H9 (cell line): ENCODE data around the gene TBC1D5. TPM values are rescaled to one million over a fixed set of nuclear protein-coding genes. Genes with fewer than 3 reads are reported as not detected.

Experiments
- DNase-seq: peaks from one replicate; pipeline ENCODE4 v3.0.0-alpha.2; 2017
- H2AFZ ChIP-seq: one replicate; pipeline ENCODE4 v1.6.1; 2013; ENCODE audit warnings: mild to moderate bottlenecking, low read length, control low read depth, moderate library complexity
- H2AK5ac ChIP-seq: 2 replicates; pipeline ENCODE4 v1.6.1; 2013; ENCODE audit warnings: low read length, control low read depth, mixed read lengths; ENCODE audit not compliant: insufficient read length
- H2BK120ac ChIP-seq: one replicate; pipeline ENCODE4 v1.6.1; 2013; ENCODE audit warnings: low read depth, mild to moderate bottlenecking, low read length, control low read depth, inconsistent platforms; ENCODE audit not compliant: poor library complexity, severe bottlenecking
- H2BK12ac ChIP-seq: 2 replicates; pipeline ENCODE4 v1.6.1; 2013; ENCODE audit warnings: low read length, control low read depth, mixed read lengths, low read depth; ENCODE audit not compliant: insufficient read length
- H2BK15ac ChIP-seq: 2 replicates; pipeline ENCODE4 v1.6.1; 2013; ENCODE audit warnings: low read depth, low read length, control low read depth
- H2BK20ac ChIP-seq: one replicate; pipeline ENCODE4 v1.6.1; 2013; ENCODE audit warnings: low read depth, mild to moderate bottlenecking, low read length, control low read depth, inconsistent platforms; ENCODE audit not compliant: poor library complexity, severe bottlenecking
- H2BK5ac ChIP-seq: 2 replicates; pipeline ENCODE4 v1.6.1; 2013; ENCODE audit warnings: low read length, control low read depth, mixed read lengths; ENCODE audit not compliant: insufficient read length
- H3K14ac ChIP-seq: 2 replicates; pipeline ENCODE4 v1.6.1; 2013; ENCODE audit warnings: low read length, control low read depth; ENCODE audit not compliant: insufficient read depth
- H3K18ac ChIP-seq: 2 replicates; pipeline ENCODE4 v1.6.1; 2013; ENCODE audit warnings: low read depth, mild to moderate bottlenecking, mixed read lengths, low read length, control low read depth; ENCODE audit not compliant: insufficient read length
- H3K23ac ChIP-seq: 2 replicates; pipeline ENCODE4 v1.6.1; 2013; ENCODE audit warnings: low read length, control low read depth, mixed read lengths, low read depth; ENCODE audit not compliant: insufficient read length
- H3K23me2 ChIP-seq: 2 replicates; pipeline ENCODE4 v1.6.1; 2013; ENCODE audit warnings: low read depth, mild to moderate bottlenecking, mixed read lengths, low read length, control low read depth; ENCODE audit not compliant: insufficient read length, poor library complexity, severe bottlenecking
- H3K27ac ChIP-seq: 2 replicates; pipeline ENCODE4 v1.5.1; 2013; ENCODE audit warnings: low read length, control low read depth, mixed read lengths, low read depth; ENCODE audit not compliant: insufficient read length
- H3K27me3 ChIP-seq: 2 replicates; pipeline ENCODE4 v1.6.1; 2013; ENCODE audit warnings: low read length, control low read depth, inconsistent platforms; ENCODE audit not compliant: insufficient read depth
- H3K4ac ChIP-seq: 2 replicates; pipeline ENCODE4 v1.6.1; 2013; ENCODE audit warnings: low read depth, mild to moderate bottlenecking, control low read depth, inconsistent platforms, low read length, moderate library complexity
- H3K4me1 ChIP-seq: 2 replicates; pipeline ENCODE4 v1.6.1; 2013; ENCODE audit warnings: low read length, control low read depth, inconsistent platforms; ENCODE audit not compliant: insufficient read depth
- H3K4me2 ChIP-seq: 2 replicates; pipeline ENCODE4 v1.6.1; 2013; ENCODE audit warnings: low read length, control low read depth, mixed read lengths; ENCODE audit not compliant: insufficient read length, insufficient read depth
- H3K56ac ChIP-seq: 2 replicates; pipeline ENCODE4 v1.6.1; 2013; ENCODE audit warnings: low read depth, mild to moderate bottlenecking, mixed read lengths, low read length, control low read depth; ENCODE audit not compliant: insufficient read length
- H3K79me1 ChIP-seq: 2 replicates; pipeline ENCODE4 v1.6.1; 2013; ENCODE audit warnings: low read depth, mild to moderate bottlenecking, moderate library complexity, low read length, control low read depth, inconsistent platforms; ENCODE audit not compliant: insufficient read depth, poor library complexity, severe bottlenecking
- H3K79me2 ChIP-seq: 2 replicates; pipeline ENCODE4 v1.6.1; 2013; ENCODE audit warnings: low read length, control low read depth, inconsistent platforms; ENCODE audit not compliant: insufficient read depth
- H3K9ac ChIP-seq: 2 replicates; pipeline ENCODE4 v1.6.1; 2013; ENCODE audit warnings: low read length, control low read depth, mixed read lengths; ENCODE audit not compliant: insufficient read length; ENCODE audit errors: extremely low read depth
- H3K9me3 ChIP-seq: one replicate; pipeline ENCODE4 v1.6.1; 2013; ENCODE audit warnings: low read depth, low read length, inconsistent platforms; ENCODE audit not compliant: control insufficient read depth
- H3T11ph ChIP-seq: one replicate; pipeline ENCODE4 v1.6.1; 2013; ENCODE audit warnings: mild to moderate bottlenecking, low read length, control low read depth, inconsistent platforms
- H4K20me1 ChIP-seq: one replicate; pipeline ENCODE4 v1.6.1; 2013; ENCODE audit not compliant: control insufficient read depth, insufficient read length, insufficient read depth
- H4K5ac ChIP-seq: 2 replicates; pipeline ENCODE4 v1.6.1; 2013; ENCODE audit warnings: low read depth, mild to moderate bottlenecking, mixed read lengths, low read length, control low read depth; ENCODE audit not compliant: insufficient read length
- H4K8ac ChIP-seq: replicated peaks from 2 replicates; pipeline ENCODE4 v1.6.1; 2013; ENCODE audit warnings: low read length, control low read depth, mixed read lengths, low read depth; ENCODE audit not compliant: insufficient read length
- H4K91ac ChIP-seq: 2 replicates; pipeline ENCODE4 v1.6.1; 2013; ENCODE audit warnings: low read depth, mild to moderate bottlenecking, moderate library complexity, mixed read lengths, low read length, control low read depth; ENCODE audit not compliant: insufficient read length
- H3K27ac Mint-ChIP-seq, 3 experiments: 2 replicates in 2 of 3; 3 replicates in 1 of 3; pipeline ENCODE4 v1.8.0; 2020 to 2021; ENCODE audit warnings: mixed read lengths in 3 of 3, mild to moderate bottlenecking in 1 of 3, moderate library complexity in 1 of 3
- H3K27me3 Mint-ChIP-seq: 2 replicates; pipeline ENCODE4 v1.8.0; 2021; ENCODE audit warnings: low read depth, mild to moderate bottlenecking, moderate library complexity, mixed read lengths
- H3K36me3 Mint-ChIP-seq, 3 experiments: 2 replicates in 2 of 3; 3 replicates in 1 of 3; pipeline ENCODE4 v1.8.0; 2020 to 2021; ENCODE audit warnings: low read depth in 3 of 3, mixed read lengths in 3 of 3; ENCODE audit not compliant: insufficient read depth in 1 of 3
- H3K4me1 Mint-ChIP-seq, 2 experiments: 2 replicates each; pipeline ENCODE4 v1.8.0; 2020; ENCODE audit warnings: mixed read lengths in 2 of 2
- H3K4me3 Mint-ChIP-seq, 2 experiments: 2 replicates in 1 of 2; 3 replicates in 1 of 2; pipeline ENCODE4 v1.8.0; 2020 to 2021; ENCODE audit warnings: mild to moderate bottlenecking in 2 of 2, mixed read lengths in 2 of 2, moderate library complexity in 1 of 2
- H3K9me3 Mint-ChIP-seq, 2 experiments: 2 replicates in 1 of 2; 3 replicates in 1 of 2; pipeline ENCODE4 v1.8.0; 2020; ENCODE audit warnings: mild to moderate bottlenecking in 2 of 2, mixed read lengths in 2 of 2, moderate library complexity in 1 of 2
- CTCF ChIP-seq: fragments of 200-600 bp; sonication (generic); conservative IDR thresholded peaks from 3 replicates; pipeline ENCODE4 v1.8.0; 2021; ENCODE audit warnings: antibody characterized with exemption, mild to moderate bottlenecking
- WGBS: extraction: QIAGEN DNeasy Blood & Tissue Kit; methylation state at CpG from one replicate; pipeline ENCODE4 v1.1.7; 2013; ENCODE audit warnings: missing lambda C conversion rate, low lambda C conversion rate, mixed read lengths; ENCODE audit not compliant: insufficient read length; ENCODE audit errors: extremely low coverage; 5-methylcytosine and 5-hydroxymethylcytosine counted together
- total RNA-seq: library from RNA; stranded (reverse); gene quantifications from 2 replicates; pipeline ENCODE4 v1.2.1, GENCODE V29; 2021

The TBC1D5 gene
- total RNA-seq, 1 experiment from 2014 or later = 25.0 TPM

DNA sequence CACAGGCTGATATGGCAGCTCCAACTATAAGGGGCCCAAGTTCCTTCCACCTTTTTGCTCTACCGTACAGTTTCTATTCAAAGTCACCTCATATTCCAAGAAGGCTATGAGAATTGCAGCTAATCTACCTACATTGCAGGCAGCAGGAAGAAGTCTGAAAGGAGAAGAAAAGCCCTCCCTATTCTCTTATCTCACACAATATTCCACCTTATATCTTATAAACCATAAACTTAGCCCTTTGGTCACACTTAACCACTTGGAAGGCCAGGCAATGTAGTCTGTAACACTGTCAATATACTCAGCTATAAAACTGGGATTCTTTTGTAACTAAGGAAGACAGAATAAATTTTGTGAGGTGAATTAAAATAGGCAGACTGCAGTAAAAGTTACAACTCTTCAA lies 54.9 kb downstream of the TBC1D5 start:
- H4K8ac ChIP-seq = no peak overlapping the region
- no peak overlapping the region for H3K56ac ChIP-seq
- H3K79me1 ChIP-seq = no peaks in the 10 kb centered on the region
- no peak overlapping the region for H3T11ph ChIP-seq
- no peaks in the 10 kb centered on the region for H3K23me2 ChIP-seq
- H3K4ac ChIP-seq = no peak overlapping the region
- no peaks in the 10 kb centered on the region for H3K9me3 ChIP-seq
- no peak overlapping the region for H2BK5ac ChIP-seq
- no peak overlapping the region for H3K23ac ChIP-seq
- no peaks in the 10 kb centered on the region; a peak in 1 of 5 replicates for H3K9me3 Mint-ChIP-seq
- no peak for TF ChIP-seq CTCF
- H3K18ac ChIP-seq = no peak overlapping the region
- H3K9ac ChIP-seq = no peak overlapping the region
- no peaks in the 10 kb centered on the region for H3K79me2 ChIP-seq
- peaks cover 0 to 4% (median 0%) of the 10 kb centered on the region in 3 experiments; a peak in 1 of 7 replicates for H3K36me3 Mint-ChIP-seq
- H2BK120ac ChIP-seq = no peak overlapping the region
- H3K27ac ChIP-seq = no peak overlapping the region
- no peaks in the 10 kb centered on the region for H3K4me1 Mint-ChIP-seq
- H2BK15ac ChIP-seq = no peak overlapping the region
- no peaks in the 10 kb centered on the region for H3K27me3 Mint-ChIP-seq
- no peak overlapping the region for H2BK12ac ChIP-seq
- no peak overlapping the region for H4K91ac ChIP-seq
- H2AFZ ChIP-seq = no peak overlapping the region
- WGBS = no CpG with 5 or more reads among the region's 1 CpG
- H3K14ac ChIP-seq = no peak overlapping the region
- no peak overlapping the region for H3K4me3 Mint-ChIP-seq
- H3K27ac Mint-ChIP-seq = no peak overlapping the region
- no peak for DNase-seq
- no peak overlapping the region for H2BK20ac ChIP-seq
- no peaks in the 10 kb centered on the region for H3K4me1 ChIP-seq
- no peak overlapping the region for H2AK5ac ChIP-seq
- H4K5ac ChIP-seq = no peak overlapping the region
- H3K4me2 ChIP-seq = no peak overlapping the region
- H3K27me3 ChIP-seq = no peaks in the 10 kb centered on the region
- no peaks in the 10 kb centered on the region for H4K20me1 ChIP-seq
